ENCODE measurements around the gene SRL. TPM values are rescaled to one million over a fixed set of nuclear protein-coding genes. Genes with fewer than 3 reads are reported as not detected.

SRL gene
- polyA plus RNA-seq, 3 donors = not detected

DNA sequence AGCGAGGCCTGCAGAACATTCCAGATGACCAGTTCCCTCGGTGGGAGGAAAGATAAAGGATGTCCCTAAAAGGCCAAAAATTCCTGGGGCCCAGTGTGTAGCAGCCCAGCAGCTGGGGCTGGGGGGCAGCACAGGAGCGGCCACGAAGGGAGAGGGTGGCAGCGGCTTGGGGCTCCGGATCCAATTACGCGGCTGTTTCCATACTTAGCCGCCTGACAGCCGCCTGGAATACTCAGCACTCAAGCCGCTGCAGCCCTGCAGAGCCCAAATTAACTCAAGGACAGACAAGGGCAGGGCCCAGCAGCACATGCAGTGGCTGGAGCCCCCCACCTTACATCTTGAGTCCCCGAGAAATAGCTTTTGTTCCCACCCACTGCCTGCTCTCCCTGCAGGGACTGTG lies 1.3 kb downstream of the SRL start:
- peaks cover 0 to 5% of the 10 kb centered on the region in 2 donors for H3K9me3 ChIP-seq (replicated peaks in 1 of 2; ENCODE audit: control insufficient read depth in 1 of 2, insufficient read depth in 1 of 2, low read length in 2 of 2)
- H3K79me2 ChIP-seq (ENCODE audit: insufficient read depth, low read length) = no peaks in the 10 kb centered on the region
- Mint-ChIP-seq H3K27ac (no peak overlapping the region), H3K27me3 (ENCODE audit: low read depth in 3 of 3) (peaks cover 4 to 14% (median 11%) of the 10 kb centered on the region in 3 donors), H3K9me3 (peaks cover 0 to 5% (median 0%) of the 10 kb centered on the region in 7 donors), H3K4me3 (no peak overlapping the region), H3K36me3 (no peaks in the 10 kb centered on the region), H3K4me1 (peaks cover 14% of the 10 kb centered on the region)
- WGBS (ENCODE audit: insufficient coverage) = 91% methylated on average over 5 of the region's 12 CpGs
- H3K4me3 ChIP-seq (replicated peaks in 1 of 3; ENCODE audit: low read depth in 2 of 3, low read length in 3 of 3) = no peak overlapping the region
- peaks cover 0 to 2% of the 10 kb centered on the region in 2 donors for H3K4me1 ChIP-seq (ENCODE audit: control insufficient read depth in 1 of 2, insufficient read depth in 2 of 2, low read length in 2 of 2)
- no peaks in the 10 kb centered on the region for H3K27me3 ChIP-seq (ENCODE audit: control insufficient read depth in 2 of 2, insufficient read depth in 2 of 2, low read length in 2 of 2)
- DNase-seq = no peak
- no peak for TF ChIP-seq CTCF (IDR thresholded peaks at IDR 0.05)
- H2AFZ ChIP-seq (ENCODE audit: insufficient read depth, low read depth, low read length, poor library complexity, severe bottlenecking) = no peak overlapping the region
- H3K9ac ChIP-seq (ENCODE audit: insufficient read depth, low read length, poor library complexity, severe bottlenecking) = no peak overlapping the region
- intact Hi-C loops (cut with micrococcal nuclease) = loop anchor here in 1 of 2 donors (10.0 kb wide), 1 partner anchor 256 kb away; no protein-coding TSS in a partner anchor
- H3K4me2 ChIP-seq (replicated peaks; ENCODE audit: extremely low read depth, low read length, poor library complexity, severe bottlenecking) = no peak overlapping the region
- no peaks in the 10 kb centered on the region for H4K20me1 ChIP-seq (ENCODE audit: insufficient read depth, low read length)
- no peak overlapping the region for H3K27ac ChIP-seq (ENCODE audit: low read depth in 1 of 2, low read length in 2 of 2)
- H3K36me3 ChIP-seq (replicated peaks in 1 of 2; ENCODE audit: control insufficient read depth in 1 of 2, insufficient read depth in 2 of 2, low read length in 2 of 2) = no peaks in the 10 kb centered on the region

- H3K36me3 Mint-ChIP-seq = no peaks in the 10 kb centered on the region
- H3K27me3 Mint-ChIP-seq (ENCODE audit: low read depth in 3 of 3) = peaks cover 4 to 10% (median 9%) of the 10 kb centered on the region in 3 donors
- H3K27ac Mint-ChIP-seq = no peak overlapping the region
- H3K9me3 Mint-ChIP-seq = peaks cover 0 to 5% (median 0%) of the 10 kb centered on the region in 7 donors
- H3K27ac ChIP-seq (ENCODE audit: low read depth in 1 of 2, low read length in 2 of 2) = no peak overlapping the region
- H3K4me3 Mint-ChIP-seq = no peak overlapping the region
- no peaks in the 10 kb centered on the region for H3K27me3 ChIP-seq (ENCODE audit: control insufficient read depth in 2 of 2, insufficient read depth in 2 of 2, low read length in 2 of 2)
- H3K9me3 ChIP-seq (replicated peaks in 1 of 2; ENCODE audit: control insufficient read depth in 1 of 2, insufficient read depth in 1 of 2, low read length in 2 of 2) = peaks cover 0 to 5% of the 10 kb centered on the region in 2 donors
- intact Hi-C loops (cut with micrococcal nuclease) = loop anchor here in 1 of 2 donors (10.0 kb wide), 2 partner anchors 255 to 315 kb away; no protein-coding TSS in a partner anchor
- no peaks in the 10 kb centered on the region for H3K36me3 ChIP-seq (replicated peaks in 1 of 2; ENCODE audit: control insufficient read depth in 1 of 2, insufficient read depth in 2 of 2, low read length in 2 of 2)
- TF ChIP-seq CTCF (IDR thresholded peaks at IDR 0.05) = no peak
- H3K9ac ChIP-seq (ENCODE audit: insufficient read depth, low read length, poor library complexity, severe bottlenecking) = no peak overlapping the region
- no peak overlapping the region for H3K4me3 ChIP-seq (replicated peaks in 1 of 3; ENCODE audit: low read depth in 2 of 3, low read length in 3 of 3)
- no peak overlapping the region for H3K4me2 ChIP-seq (replicated peaks; ENCODE audit: extremely low read depth, low read length, poor library complexity, severe bottlenecking)
- 79% methylated on average over 10 of the region's 19 CpGs for WGBS (ENCODE audit: insufficient coverage)
- peaks cover 13% of the 10 kb centered on the region for H3K4me1 Mint-ChIP-seq
- H3K79me2 ChIP-seq (ENCODE audit: insufficient read depth, low read length) = no peaks in the 10 kb centered on the region
- no peaks in the 10 kb centered on the region for H4K20me1 ChIP-seq (ENCODE audit: insufficient read depth, low read length)
- H3K4me1 ChIP-seq (ENCODE audit: control insufficient read depth in 1 of 2, insufficient read depth in 2 of 2, low read length in 2 of 2) = peaks cover 0 to 2% of the 10 kb centered on the region in 2 donors
- H2AFZ ChIP-seq (ENCODE audit: insufficient read depth, low read depth, low read length, poor library complexity, severe bottlenecking) = no peak overlapping the region
- DNase-seq = no peak
These were observed 2.2 kb downstream of the SRL start for GRCh38 chr16:4239682-4240175.
